GM19455 (cell line): Measurements from ENCODE around the gene TIMP3.

ENCODE experiments used
- ATAC-seq: cut with Tn5 transposase; IDR thresholded peaks from one replicate; pipeline ENCODE4 v1.9.1; 2021; ENCODE audit not compliant: unreplicated experiment

The TIMP3 gene

DNA sequence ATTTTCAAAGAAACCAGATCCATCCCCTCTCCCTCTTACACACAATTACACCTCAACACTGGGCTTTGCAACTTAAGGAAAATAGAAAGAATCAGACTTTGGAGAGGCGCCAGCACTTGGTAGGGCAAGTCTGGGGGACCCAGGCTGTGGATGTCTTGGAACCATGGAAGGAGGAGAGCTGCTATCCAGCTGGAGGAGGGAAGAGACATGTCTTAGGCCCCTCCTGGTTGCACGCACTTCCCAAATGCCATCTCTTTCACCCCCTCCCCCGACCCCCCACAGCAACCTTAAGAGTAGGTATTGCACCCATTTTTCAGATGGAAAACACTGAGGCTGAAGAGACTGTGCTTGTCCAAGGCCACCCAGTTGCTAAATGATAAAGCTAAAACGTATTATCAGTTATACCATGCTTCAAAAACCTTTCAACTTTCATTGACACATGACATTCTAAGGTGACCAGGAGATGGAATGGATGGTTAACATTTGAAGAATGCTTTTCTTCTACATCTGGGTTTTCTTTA is 3.9 kb downstream of the TIMP3 start:
- ATAC-seq, result no peak

DNA sequence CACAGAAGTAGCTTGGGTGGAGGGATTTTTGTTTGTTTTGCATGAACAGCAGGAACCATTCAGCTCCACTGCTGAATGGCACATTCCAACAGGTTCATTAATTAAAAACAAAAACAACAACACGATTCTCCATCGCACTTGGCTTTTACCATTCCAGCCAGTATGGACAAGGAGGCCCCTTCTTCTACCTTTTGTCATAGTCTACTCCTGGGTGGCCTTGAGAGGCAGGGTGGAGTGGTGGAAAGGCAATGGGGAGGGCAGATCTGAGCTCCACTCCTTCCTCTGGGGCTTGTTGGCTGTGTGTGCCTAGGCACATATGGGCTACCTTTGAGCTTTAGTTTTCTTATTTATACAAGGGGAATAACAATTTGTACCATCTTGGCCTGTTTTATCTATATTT is 4.8 kb downstream of the TIMP3 start:
- ATAC-seq, result no peak

DNA sequence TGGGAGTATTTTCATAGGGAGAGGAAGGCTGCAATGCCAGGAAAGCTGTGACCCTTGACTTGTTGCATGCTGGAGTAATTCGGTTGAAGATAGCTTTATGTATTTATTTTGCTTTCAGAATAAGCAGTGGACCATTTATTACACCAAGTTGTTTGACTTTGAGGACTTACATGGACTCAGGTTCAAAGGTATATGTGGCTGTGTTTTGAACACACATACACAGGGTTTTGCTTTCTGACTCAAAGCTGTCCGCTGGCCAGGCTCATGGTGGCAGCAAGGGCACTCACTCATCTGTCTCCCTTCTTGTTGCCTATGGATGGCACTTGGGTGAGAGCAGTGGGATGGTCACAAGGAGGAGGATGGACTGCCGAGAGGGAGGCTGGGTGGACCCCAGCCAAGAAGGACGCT is 6.5 kb downstream of the TIMP3 start:
- no peak for ATAC-seq

DNA sequence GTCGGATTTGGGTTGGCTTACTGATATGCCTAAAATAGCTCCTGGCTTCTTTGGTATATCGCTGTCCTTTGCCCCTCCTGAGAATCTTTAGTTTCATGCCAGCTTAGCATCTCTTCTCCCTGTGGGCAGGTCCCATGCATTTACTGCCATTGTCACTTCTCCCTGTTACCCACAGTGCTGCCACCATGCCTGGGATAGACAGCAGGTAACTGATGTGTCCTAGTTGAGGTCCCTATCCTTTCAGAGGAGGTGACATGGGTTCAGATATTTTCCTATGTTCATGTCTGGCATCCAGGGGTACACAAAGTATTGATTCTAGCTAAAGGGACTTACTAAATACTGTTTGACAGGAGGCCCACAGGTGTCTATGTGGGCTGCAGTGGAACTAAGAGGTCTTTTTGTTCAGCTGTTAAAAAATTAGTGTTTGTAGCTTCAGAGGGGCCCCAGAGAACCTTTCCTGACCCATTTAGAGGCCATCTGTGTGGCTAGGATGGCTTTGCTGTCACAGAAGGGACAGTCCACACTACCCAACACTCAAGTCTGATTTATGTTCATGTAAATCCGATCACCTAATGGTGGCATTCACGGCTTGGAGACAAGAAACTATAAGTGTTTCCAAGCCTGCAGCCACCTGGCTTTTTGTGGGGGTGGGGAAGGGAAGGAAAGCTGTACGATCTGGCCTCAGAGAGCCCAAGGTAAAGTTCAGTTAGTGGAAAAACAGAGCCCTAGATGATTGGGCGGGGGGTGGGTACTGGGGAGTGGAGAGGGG is 8.5 kb downstream of the TIMP3 start:
- ATAC-seq, result no peak

DNA sequence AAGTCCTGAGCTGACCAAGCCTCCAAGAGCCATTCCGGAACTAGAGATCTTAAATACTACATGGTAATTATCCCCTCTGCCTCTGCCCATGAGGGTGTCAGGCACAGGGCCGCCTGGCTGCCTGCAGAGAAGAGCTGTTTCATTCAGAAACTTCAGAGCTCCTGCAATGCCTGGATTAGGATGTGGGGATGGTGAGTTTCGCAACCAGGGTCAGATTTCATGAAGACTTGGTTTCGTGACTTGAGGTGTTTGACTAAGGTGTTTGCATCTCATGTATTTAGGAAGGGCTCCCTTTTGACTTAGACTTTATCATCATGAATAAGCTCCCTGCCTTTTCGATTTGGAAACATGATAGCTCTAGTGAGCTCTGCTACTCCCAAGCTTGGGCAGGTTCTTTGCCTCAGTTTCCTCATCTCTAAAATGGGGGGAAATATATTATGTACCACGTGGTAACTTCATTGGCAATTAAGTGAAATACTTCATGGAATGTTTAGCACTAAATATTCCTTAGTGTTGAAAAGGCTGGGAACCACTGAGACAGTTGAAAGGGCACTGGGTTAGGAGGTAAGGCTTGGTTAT is 9.1 kb downstream of the TIMP3 start:
- ATAC-seq, result no peak

DNA sequence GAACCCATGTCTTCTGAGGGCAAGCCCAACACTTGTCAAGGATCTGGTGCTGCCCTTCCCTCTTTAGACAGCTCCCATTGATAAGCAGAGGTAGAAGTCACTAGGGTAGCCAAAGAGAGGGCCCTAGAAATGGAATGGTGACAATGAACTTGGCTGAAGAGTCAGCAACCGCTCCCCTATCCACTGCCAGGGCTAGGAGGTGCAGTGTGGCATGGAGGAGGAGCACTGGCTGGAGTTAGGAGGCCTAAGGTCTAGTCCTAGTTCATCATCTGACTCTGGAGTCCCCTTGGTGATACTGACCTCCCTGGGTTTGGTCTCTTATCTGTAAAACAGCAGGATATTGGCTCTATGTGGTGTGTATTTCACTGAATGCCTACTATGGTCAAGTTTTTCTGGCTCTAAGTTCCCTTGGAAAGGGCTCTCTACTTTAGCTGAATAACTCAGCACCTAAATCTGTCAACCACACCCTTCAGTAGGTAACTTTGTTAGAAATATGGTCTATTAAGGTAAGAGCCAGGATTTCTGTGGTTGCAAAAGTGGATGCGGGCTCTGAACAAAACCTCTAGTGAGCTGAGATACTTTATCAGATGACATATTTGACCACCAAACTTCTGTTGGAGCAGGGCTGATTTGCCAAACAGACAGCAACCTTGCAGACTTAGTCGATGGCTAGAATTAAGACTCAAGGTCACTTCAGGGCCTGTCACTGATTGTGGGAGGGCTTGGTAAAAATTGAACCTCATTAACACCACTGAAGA is 10.5 kb downstream of the TIMP3 start:
- ATAC-seq, result no peak

DNA sequence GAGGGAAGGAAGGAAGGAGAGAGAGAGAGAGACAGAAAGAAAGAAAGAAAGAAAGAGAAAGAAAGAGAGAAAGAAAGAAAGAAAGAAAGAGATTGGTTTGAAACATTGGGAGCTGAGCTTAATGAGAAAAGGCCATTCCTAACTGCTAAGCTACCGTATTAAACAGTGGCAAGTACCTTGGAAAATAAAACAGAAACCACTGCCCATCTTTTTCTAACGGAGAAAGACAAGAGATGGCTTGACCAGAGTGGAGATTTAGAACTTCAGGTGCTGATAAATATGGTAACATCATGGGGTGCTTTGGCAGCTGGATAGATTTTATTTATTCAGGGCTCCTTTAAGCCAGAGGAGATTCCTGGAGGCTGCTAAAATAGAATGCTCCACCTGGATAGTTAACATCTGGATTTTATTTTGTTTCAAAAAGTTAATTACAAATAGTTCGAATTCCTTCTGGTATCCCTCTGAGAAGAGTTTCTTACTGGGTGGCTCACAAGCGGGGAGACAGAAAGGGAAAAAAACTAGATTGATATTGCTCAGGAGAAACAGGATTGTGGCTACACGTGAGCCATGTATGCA is 12.9 kb downstream of the TIMP3 start:
- ATAC-seq, result no peak

DNA sequence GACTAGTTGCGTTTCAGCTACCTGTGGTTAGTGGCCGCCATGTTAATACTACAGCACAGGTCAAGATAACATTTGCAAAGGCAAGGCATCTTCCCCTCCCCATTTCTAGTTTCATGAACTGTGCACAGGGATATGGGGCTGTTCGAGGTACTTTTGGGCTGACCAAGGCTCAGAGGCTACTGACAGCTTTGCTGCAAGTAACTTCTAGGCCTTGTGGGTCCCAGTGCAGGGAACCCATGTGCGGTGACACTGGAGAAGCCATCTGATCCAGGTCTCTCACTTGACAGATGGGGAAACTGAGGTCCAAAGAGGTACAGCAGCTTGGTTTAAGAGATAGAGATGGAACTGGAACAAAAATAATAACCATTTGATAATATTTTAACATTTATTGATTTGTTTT is 13.6 kb downstream of the TIMP3 start:
- no peak for ATAC-seq

DNA sequence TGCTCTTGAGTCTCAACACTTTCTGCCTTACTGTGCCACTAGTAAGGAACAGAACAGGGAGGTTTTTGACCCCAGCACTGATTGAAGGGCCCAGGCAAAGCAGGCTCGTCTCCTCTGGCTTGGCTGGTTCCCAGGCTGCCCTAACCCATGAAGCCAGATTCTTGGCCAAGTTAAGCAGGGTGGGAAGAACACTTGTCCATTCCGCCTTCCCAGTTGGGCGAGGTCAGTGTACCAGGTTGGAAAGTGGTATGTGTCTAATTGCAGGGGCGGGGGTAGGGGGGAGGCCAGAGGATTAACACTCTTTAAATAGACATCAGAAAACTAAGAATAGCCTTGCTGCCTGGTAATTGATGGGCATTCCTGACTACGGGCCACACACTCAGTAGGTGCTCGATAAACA is 14.4 kb downstream of the TIMP3 start:
- ATAC-seq, result no peak

DNA sequence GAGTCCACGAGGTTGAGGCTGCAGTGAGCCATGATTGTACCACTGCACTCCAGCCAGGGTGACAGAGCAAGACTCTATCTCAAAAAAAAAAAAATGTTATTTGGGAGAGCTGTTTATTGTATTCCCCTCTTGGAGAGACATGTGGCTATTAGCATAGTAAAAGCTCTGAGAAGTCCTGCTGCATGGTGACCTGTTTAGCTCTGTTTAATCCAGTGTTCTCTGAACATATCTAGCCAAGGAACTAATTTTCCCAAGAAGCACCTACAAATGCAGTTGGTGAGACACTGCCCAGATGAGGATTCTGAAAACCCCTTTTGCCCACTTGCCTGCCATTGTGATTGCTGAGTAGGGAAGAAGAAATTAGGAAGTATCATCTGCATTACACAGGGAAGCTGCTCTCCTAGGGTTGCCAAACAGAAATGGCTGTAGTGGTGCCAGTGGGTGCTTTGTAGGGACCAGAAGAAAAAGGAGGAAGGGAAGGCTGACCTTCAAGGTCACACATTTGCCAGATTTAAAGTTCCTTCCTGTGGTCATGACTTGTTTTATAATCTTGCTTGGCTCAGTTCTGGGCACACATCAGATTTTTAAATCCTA is 15.7 kb downstream of the TIMP3 start:
- no peak for ATAC-seq

DNA sequence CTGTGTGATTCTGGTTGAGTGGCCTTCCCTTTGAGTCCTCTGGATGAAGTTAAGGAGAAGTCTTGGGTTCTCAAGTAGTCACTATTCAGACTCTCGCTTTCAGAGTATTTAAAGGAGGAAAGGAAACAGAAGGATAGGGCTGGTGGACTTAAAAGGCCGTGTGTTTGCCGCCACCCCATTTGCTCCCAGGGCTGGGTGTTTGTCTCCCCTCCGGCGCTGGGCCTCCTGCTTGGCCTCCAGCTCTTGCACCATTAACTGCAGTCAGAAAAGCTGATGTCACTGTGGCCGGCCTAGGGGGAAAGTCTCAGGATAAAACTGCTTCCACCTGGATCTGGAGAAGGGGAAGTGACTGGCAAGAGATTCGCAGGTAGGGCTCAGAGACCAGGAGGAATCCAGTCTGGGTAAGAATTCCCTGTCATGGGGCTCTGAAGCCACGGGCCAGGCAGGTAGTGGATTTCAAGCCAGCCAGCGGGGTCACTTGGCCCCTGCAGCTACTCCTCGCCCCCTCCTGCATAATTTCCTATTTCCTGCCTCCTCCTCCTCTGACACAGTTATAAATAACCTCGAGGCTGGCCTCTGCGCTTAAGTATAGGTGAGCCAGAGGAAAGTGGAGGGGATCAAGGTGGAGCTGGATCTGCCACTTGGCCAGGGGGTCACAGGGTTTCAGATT is 17.1 kb downstream of the TIMP3 start:
- no peak for ATAC-seq

DNA sequence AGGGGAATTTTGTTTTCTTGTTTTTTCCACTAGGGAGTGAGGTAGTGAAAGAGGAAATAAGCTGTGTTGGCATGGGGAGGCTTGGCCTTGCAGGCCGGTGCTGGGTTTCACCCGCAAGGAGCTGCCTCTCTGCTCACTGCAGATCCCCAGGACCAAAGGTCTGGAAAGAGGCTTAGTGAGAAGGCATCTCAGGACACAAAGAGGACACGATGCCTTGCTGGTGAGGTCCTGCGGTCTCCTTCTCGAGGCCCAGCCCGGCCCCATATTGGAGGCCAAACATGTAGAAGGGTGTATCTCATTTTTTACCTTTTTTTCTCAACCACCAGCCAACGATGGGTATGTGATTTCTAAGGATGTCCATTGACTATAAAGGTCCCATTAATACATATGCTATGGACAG is 17.6 kb downstream of the TIMP3 start:
- no peak for ATAC-seq

DNA sequence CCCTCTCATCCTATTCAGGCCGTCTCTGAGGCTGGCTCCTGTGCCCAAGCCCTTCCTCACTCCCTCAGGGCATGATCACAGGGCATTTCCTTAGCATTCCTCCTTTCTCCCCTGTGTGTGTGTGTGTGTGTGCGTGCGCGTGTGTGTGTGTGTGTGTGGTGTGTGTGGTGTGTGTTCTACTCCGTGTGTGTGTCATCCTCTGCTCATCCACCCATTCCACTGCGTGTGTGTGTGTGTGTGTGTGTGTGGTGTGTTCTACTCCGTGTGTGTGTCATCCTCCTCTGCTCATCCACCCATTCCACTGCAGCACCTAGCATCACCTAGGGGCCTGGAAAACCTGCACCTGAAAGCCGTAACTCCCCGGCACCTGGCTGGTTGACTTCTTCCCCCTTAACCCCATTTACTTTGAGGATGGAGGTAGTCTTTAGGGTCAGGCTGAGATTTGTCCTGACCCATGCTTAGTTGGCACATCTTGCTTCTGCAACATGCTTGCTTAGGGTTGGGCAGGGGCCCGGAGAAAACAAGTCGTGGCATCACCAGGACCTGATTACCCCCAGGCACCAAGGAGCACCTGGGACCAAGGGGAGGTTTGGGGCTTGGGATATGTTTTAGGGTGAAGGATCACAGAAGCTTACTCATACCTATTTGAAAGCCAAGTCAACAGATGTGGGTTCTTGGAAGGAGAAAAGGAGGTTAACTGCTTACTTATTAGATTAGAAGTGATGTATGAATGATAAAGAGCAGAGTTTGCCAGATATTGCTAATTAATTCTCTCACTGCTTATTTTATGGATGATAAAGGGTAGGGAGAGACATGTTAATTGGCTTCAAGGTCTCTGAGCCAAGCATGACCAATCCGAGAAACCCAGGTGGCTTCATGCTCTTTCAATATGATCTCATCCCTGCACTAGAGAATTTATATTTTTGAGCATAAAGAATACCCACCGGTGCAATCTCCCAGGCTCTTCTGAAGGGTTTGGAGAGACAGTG is 18.9 kb downstream of the TIMP3 start:
- ATAC-seq, result no peak

DNA sequence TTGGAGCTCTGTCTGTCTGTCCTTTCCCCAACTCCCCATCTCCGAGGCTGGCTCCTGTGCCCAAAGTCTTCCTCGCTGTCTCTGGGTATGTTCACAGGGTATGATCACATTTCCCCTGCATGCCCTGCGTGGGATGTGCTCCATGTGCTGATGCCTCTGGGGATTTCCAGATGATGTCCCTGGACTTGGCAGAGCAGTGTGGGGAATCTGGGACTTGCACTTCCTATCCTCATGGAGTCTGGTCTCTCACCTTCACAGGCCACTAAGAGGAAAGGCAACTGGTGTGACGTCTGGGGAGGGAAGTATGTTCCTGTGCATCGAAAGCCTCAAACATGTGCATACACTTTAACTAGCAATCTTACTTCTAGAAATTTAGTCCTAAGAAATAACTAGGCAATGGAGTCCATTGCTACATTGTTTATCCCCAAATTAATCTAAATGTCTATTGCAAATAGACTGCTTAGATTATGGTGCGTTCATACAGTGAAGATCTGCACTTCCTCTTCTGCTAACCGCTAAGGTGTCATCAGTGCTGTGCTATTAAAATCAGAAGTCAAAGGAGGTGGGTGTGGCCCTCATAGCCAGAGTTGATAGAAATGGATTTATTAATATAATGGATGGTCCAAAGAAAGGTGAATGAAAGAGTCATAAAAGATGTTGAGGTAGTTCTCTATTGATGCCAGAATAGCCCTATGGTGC is 20.8 kb downstream of the TIMP3 start:
- no peak for ATAC-seq

DNA sequence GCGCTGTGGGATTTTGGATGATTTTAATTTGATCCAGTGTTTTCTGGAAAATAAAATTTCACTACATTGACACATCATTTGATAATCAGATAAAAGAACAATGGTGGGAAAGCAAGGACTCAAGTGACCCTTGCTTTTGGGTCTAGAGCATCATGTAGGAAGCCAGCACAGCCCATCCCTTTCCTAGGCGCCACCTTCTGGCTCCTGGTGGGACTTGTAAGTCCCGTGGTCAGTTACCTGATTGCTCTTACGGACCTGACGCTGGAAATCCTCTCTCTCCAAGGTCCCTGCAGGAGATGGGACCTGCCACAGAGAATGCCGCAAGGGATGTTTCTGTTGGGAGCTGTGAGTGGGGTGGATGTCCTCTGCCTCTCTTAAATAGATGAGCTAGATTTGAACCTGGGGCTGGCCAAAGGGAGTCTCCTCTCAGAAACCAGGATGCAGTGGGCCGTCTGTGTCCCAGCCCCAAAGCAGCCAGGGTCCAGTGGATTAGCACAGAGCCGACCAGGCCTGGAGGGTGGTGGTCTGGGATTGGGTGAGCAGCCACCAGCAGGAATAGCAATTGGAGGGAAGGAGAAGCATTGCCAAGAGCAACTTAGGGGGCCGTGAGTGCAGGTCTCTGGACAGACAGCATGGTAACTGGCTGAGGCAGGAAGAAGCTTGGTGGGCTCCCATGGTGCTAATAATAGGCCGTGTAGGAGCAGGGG is 21.7 kb downstream of the TIMP3 start:
- ATAC-seq, result no peak

DNA sequence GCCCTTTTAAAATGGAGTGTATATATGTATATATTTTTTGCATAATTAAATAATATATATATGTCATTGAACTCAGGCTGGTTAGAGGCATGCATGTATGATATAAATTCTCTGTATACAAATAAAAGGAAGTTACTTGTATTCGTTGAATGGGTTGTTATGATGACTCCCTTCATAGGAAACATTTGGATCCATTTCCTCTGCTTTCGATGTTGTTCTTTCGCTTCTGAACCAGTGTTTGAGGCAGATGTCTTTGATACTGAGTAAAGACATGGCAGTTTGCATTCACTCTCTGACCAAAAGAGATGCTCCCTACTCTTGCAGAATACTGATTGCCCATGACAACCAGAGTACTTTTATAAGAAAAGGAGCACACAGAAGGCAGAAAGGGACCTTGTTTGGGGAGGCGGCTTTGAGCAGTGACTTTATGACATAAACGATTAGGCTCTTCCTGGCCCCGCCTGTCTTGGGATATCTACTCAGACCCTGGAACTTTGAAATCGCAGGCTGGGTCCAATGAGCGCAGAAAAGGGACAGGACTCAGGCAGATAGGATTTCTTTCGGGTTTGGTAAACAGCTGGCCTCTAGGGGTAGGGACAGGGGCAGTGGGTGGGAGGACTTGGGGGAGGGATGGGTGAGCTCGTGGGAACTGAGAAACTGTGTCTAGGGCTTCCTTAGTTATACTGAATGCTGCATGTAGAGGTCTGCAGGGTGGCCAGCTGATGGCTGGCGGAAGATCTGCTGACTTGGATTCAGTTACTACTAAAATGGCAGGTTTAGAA is 23.2 kb downstream of the TIMP3 start:
- ATAC-seq, result no peak

DNA sequence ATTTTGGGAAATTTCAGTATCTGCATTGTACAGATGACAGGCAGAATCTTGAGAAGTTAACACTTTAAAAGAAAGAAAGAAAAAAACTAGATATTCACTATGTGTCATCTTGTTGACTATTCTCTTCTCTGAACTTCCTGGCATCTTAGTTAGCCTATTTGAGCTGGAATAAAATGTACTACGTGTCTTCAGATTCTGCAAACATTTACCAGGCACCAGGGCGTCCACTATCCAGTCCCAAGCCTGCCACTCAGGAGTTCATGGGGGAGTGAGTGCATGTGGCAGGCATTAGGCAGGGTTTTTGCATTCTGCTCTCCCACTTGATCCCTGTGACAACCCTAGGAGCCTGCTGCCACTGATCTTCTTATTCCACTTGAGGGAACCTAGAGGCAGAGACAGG is 25.0 kb downstream of the TIMP3 start:
- ATAC-seq, result no peak
